Right lobe of liver (tissue), 4 donors: ENCODE measurements around the gene CARS1.
A peak's percentile ranks its signal among the peaks of the same experiment; 100 is the strongest.

Source experiments
- POLR2A ChIP-seq: fragments of 450-650 bp; IDR thresholded peaks from one replicate; pipeline ENCODE4 v1.6.1; 2017; ENCODE audit warnings: antibody characterized with exemption, mild to moderate bottlenecking
- TF ChIP-seq, protein P1 (sequence below), 4 donors: fragments of 200-600 bp in 3 of 4; fragments of 450-650 bp in 1 of 4; IDR thresholded peaks; one replicate each; pipeline versions ENCODE4 v1.5.1 to v1.8.0; 2016 to 2022; ENCODE audit warnings: antibody characterized with exemption in 4 of 4, mild to moderate bottlenecking in 2 of 4
- donor health status: DM: no; HTN: no; CAD: no.
- donor health status: DM: no; HTN: no; CAD: no.
- donor health status: DM: no; HTN: yes; CAD: no.

DNA sequence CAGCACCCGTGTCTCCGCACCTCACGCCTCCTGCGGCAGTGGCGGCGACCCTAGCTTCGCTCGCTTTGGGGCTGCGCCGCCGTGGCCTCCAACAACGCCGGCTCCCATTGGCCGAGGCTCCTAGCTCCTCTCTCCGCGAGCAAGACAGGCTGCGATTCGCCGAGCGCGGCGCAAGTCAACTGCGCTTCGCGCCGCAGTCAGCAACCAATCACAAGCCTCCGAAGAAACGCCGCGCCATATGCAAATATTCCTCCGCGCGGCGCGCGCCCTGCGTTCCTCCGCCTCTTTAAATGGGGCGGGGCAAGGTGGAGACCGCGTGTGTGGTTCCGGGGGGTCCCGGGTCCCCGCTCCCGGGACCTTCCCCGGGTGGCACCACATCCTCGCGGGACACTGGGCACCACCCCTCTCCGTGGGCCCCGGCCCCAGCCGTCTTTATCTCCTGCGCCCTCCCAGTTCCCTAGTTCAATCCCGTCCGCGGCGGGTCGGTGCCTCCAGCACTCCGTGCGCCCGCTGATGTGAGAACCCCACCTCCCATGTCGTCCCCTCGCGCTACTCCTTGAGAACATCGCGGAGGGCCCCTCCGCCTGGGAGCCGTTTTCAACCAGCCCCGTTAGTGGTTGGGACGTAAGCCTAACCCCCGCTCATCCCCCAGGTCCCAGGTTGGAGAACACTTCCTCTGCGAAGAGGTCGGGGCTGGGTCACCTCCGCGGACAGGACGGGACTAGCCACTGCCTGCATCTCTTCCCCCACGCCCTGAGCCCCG is 64.8 kb downstream of the CARS1 start, which contains the start of gene NAP1L4:
- TF ChIP-seq, protein P1, sequence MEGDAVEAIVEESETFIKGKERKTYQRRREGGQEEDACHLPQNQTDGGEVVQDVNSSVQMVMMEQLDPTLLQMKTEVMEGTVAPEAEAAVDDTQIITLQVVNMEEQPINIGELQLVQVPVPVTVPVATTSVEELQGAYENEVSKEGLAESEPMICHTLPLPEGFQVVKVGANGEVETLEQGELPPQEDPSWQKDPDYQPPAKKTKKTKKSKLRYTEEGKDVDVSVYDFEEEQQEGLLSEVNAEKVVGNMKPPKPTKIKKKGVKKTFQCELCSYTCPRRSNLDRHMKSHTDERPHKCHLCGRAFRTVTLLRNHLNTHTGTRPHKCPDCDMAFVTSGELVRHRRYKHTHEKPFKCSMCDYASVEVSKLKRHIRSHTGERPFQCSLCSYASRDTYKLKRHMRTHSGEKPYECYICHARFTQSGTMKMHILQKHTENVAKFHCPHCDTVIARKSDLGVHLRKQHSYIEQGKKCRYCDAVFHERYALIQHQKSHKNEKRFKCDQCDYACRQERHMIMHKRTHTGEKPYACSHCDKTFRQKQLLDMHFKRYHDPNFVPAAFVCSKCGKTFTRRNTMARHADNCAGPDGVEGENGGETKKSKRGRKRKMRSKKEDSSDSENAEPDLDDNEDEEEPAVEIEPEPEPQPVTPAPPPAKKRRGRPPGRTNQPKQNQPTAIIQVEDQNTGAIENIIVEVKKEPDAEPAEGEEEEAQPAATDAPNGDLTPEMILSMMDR (IDR thresholded peaks at IDR 0.05) = no peak
- peak; percentile 68 for TF ChIP-seq POLR2A
